GM21619 (cell line): ENCODE results near the gene RAPGEF1.
"Not testable (repeated sequence)": the region's sequence is repeated elsewhere in the genome, so short reads cannot be mapped to it uniquely, and the experiment has no call there.

Source experiments
- ATAC-seq: cut with Tn5 transposase; IDR thresholded peaks from one replicate; pipeline ENCODE4 v1.9.1; 2021; ENCODE audit not compliant: unreplicated experiment

Gene RAPGEF1

GRCh38 chr9:131739959-131740648 lies at the start of gene RAPGEF1:
TSS of gene RAPGEF1 (minus strand) at chr9:131740076. CDS start at chr9:131739830, 246 bp downstream.
- peak; percentile 41 for ATAC-seq

- no peak for ATAC-seq
These were observed 49.0 kb upstream of the RAPGEF1 start for GRCh38 chr9:131788851-131789250.

GRCh38 chr9:131787838-131788237 lies 48.0 kb upstream of the RAPGEF1 start:
- no peak for ATAC-seq

GRCh38 chr9:131784748-131785501 lies 45.0 kb upstream of the RAPGEF1 start:
- no peak for ATAC-seq

- ATAC-seq = no peak
These were observed 41.2 kb upstream of the RAPGEF1 start for GRCh38 chr9:131781069-131781468.

- no peak for ATAC-seq
These were observed 36.6 kb upstream of the RAPGEF1 start for GRCh38 chr9:131776473-131776872.

GRCh38 chr9:131776036-131776435 lies 36.2 kb upstream of the RAPGEF1 start:
- no peak for ATAC-seq

GRCh38 chr9:131774636-131775035 lies 34.8 kb upstream of the RAPGEF1 start:
- no peak for ATAC-seq

- no peak for ATAC-seq
These were observed 34.1 kb upstream of the RAPGEF1 start for GRCh38 chr9:131773911-131774379.

- no peak for ATAC-seq
These were observed 33.1 kb upstream of the RAPGEF1 start for GRCh38 chr9:131772940-131773339.

- no peak for ATAC-seq
These were observed 31.8 kb upstream of the RAPGEF1 start for GRCh38 chr9:131771646-131772045.

- no peak for ATAC-seq
These were observed 29.5 kb upstream of the RAPGEF1 start for GRCh38 chr9:131769361-131769760.

GRCh38 chr9:131764568-131764967 lies 24.7 kb upstream of the RAPGEF1 start:
- no peak for ATAC-seq

GRCh38 chr9:131762356-131762932 lies 22.6 kb upstream of the RAPGEF1 start:
- no peak for ATAC-seq

- no peak for ATAC-seq
These were observed 19.3 kb upstream of the RAPGEF1 start for GRCh38 chr9:131759017-131759647.

GRCh38 chr9:131757549-131757948 lies 17.7 kb upstream of the RAPGEF1 start:
- ATAC-seq = no peak

- no peak for ATAC-seq
These were observed 15.8 kb upstream of the RAPGEF1 start for GRCh38 chr9:131755541-131756198.

GRCh38 chr9:131754846-131755245 lies 15.0 kb upstream of the RAPGEF1 start:
- ATAC-seq = no peak

GRCh38 chr9:131753751-131754150 lies 13.9 kb upstream of the RAPGEF1 start:
- not testable (repeated sequence) for ATAC-seq

- no peak for ATAC-seq
These were observed 12.5 kb upstream of the RAPGEF1 start for GRCh38 chr9:131752231-131752884.
